Kidney tubule cell (primary cell): Measurements from ENCODE around the gene KCTD19.

Experiments
- DNase-seq: peaks from one replicate; pipeline ENCODE4 v3.0.0-alpha.2; 2018; ENCODE audit warnings: low spot score

KCTD19 gene

GRCh38 chr16:67317853-67318252 is 8.7 kb downstream of the KCTD19 start:
- DNase-seq, result no peak

GRCh38 chr16:67312719-67313118 is 13.8 kb downstream of the KCTD19 start:
- peak; percentile 6 for DNase-seq

GRCh38 chr16:67311607-67312488 is 14.7 kb downstream of the KCTD19 start:
- DNase-seq, result peak; percentile 100

- no peak for DNase-seq
Measured at GRCh38 chr16:67310561-67310960, 16.0 kb downstream of the KCTD19 start.

GRCh38 chr16:67305216-67306071 is 21.1 kb downstream of the KCTD19 start:
- no peak for DNase-seq

GRCh38 chr16:67304020-67304419 is 22.5 kb downstream of the KCTD19 start:
- DNase-seq, result peak; percentile 41

- DNase-seq, result no peak
Measured at GRCh38 chr16:67302970-67303369, 23.6 kb downstream of the KCTD19 start.

GRCh38 chr16:67302076-67302475 is 24.5 kb downstream of the KCTD19 start:
- DNase-seq, result no peak

- no peak for DNase-seq
Measured at GRCh38 chr16:67301080-67301782, 25.3 kb downstream of the KCTD19 start.

- no peak for DNase-seq
Measured at GRCh38 chr16:67299269-67299668, 27.3 kb downstream of the KCTD19 start.

GRCh38 chr16:67298277-67298676 is 28.3 kb downstream of the KCTD19 start:
- no peak for DNase-seq

- peak; percentile 61 for DNase-seq
Measured at GRCh38 chr16:67296420-67296819, 30.1 kb downstream of the KCTD19 start.

- DNase-seq, result no peak
Measured at GRCh38 chr16:67294938-67295361, 31.6 kb downstream of the KCTD19 start.

GRCh38 chr16:67294171-67294757 is 32.3 kb downstream of the KCTD19 start:
- no peak for DNase-seq

- DNase-seq, result no peak
Measured at GRCh38 chr16:67291461-67291860, 35.1 kb downstream of the KCTD19 start.

GRCh38 chr16:67287960-67288359 is 38.6 kb downstream of the KCTD19 start:
- no peak for DNase-seq

GRCh38 chr16:67286441-67287235 is 39.9 kb downstream of the KCTD19 start:
- no peak for DNase-seq

- DNase-seq, result peak; percentile 77
Measured at GRCh38 chr16:67284699-67285646, 41.6 kb downstream of the KCTD19 start.

- DNase-seq, result no peak
Measured at GRCh38 chr16:67283826-67284555, 42.5 kb downstream of the KCTD19 start.
